ENCODE results near the gene KRTAP10-12.
A peak's percentile ranks its signal among the peaks of the same experiment; 100 is the strongest.

Gene KRTAP10-12

DNA sequence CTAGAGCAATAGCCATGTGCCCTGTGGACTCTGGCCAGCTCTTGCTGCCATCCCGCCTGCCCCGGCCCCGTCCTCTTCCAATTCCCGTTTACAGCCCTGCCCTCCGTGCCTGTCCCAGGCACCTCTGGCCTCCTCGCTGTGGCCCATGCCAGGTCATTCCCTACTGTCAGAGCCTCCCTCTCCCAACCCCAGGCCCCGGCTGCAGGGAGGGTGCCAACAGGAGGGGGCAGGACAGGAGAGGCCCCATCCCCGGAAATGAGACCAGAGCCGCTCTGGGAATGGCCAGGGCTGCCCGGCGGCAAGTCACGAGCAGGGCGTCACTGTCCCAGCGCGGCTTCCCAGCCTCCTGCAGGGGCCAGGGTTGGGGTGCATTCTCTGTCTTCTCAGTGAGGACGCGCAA is 37.9 kb downstream of the KRTAP10-12 start:
- no peak for DNase-seq

DNA sequence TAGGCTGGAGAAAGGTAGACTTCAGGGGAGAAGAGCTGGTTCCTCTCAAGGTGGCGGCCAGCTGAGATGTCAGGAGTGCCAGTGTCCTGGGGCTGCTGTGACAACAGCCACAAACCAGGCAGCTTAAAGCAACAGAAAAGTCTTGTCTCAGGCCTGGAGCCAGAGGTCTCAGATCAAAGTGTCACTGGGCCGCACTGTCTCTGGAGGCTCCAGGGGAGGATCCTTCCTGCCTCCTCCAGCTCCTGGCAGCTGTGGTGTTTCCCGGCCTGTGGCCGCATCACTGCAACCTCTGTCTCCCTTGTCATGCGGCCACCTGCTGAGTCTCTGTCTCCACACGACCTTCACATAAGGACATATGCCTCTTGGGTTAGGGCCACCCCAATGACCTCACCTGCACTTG is 38.8 kb downstream of the KRTAP10-12 start:
- DNase-seq: no peak

DNA sequence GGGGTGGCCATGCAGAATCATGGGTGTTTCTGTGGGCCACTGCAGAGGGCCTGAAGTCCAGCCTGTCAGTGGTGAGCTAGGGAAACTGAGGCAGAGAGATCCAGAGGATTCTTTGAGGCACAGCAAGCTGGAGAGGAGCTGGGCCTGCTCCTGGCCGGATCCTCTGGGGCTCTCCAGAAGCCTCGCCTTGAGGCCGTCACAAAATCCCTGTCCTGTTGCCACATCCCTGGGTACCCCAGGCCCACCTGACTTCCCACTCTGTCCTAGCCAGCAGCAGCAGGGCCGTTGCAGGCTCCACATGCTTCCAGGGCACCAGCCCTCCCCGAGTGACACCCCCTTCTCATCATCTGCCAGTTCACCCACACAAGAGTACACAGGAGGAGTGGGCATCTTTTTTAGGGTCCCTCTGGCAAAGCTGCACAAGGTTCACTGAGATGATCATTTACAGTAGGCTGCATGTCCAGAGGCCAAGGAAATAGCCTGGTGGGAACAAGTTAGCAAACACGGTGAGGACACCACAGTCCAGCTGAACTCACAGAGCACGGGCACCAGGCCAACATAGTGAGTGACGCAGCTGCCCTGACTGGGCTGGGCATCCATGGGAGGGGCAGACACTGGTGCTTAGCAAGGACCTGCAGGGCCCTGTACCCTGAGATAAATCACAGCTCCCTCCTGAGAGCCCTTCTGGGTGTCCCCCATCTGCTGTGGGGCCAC is 39.5 kb downstream of the KRTAP10-12 start:
- peak; percentile 9 for DNase-seq

DNA sequence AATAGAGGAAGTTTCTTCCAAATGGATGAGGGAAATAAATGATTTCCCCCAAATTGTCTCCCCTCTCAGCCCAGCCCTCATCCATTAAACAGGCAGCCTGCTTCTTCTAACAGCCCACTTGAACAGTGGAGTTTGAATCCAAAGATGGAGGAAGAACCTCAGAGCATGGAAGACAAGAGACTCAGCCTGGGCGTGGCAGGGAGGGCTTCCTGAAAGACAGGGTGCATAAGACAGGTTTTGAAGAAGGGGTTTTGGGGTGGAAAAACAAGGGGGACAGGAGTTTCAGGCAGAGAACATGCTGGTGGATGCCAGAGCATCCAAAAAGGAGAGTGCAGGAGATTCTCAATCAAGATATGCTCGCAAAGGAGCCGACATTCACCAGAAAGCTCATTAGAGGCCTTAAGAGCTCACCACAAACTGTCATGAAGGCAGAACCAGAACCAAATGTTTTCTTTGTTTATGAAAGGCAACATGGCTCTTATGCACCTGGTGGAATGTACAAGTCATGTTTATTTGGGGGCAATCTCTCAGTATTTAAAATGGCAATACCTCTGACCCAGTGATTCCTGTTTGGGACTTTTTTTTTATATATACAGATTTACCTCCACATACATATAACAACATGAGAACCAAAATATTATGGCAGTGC is 40.9 kb downstream of the KRTAP10-12 start:
- DNase-seq: no peak

DNA sequence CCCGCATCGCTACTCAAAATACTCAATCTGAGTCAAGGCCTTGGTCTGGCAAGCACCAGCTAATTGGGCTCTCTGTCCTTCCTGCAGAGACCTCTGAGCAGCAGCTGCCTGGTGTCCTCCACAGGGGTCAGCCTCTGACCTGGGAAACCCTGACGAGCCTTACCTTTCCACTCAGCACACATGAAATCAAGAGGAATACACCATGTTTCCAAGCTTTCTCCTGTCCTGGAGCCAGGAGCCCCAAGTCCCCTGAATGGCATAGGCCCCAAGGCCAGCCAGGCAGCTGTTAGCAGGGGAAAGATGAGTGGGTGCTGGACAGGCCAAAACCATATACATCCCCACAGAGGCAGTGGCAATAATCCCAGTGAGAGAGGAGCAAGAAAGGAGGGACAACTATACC is 41.6 kb downstream of the KRTAP10-12 start:
- DNase-seq: no peak

DNA sequence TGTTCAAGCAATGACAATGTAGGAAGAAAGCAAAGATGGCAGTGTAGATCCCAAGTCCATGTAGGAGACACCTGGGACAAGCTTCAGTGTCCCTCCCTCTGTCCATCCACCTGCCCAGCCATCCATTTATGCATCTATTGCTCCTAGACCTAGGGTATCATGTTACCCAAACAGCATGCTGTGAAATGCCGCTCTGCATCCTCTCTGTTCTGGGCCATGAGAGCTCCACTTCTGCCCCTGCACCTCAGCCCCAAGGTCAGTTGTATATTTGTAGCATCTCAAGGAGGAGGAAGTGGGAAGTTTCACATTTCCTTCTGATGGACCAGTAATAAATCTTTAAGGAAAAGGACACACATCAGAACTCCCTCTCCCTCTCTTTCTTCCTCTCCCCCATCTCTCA is 42.3 kb downstream of the KRTAP10-12 start:
- no peak for DNase-seq

DNA sequence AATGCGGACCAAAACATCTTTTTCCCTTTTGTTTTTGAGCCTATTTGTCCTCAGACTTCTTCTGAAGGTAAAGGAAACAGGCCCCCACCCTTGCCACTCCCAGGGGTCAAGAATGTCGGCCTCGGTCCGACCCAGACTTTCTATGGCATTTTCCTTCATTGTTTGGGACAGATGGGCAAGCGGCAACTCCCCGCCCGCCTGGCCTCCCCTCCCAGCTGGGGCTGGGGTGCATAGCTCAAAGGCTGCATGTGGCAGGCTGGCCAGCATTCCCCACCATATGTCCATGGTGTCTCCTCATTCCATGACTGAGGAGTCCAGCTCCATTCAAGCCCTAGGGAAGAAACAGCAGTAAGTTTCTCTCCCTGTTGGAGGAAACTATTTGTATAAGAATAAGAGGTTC is 43.8 kb downstream of the KRTAP10-12 start:
- DNase-seq: no peak

DNA sequence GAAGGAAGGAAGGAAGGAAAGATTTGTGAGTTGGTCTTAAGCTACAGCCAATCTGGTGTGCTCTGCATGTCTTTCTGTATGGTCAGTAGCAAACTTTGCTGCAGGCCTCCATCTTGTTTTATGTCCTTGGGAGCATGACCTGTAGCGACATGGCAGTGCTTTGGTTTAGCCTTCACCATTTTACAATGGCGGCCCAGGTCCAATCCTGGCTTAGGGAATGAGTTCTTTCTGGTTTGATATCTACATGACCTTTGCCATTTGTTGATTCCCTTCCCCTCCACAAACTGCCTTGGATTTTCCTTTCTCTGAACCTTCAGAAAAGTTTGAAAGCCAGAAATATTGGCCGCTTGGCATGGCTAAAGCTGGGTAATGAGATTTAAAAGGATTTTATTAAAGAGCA is 44.9 kb downstream of the KRTAP10-12 start:
- DNase-seq: no peak

DNA sequence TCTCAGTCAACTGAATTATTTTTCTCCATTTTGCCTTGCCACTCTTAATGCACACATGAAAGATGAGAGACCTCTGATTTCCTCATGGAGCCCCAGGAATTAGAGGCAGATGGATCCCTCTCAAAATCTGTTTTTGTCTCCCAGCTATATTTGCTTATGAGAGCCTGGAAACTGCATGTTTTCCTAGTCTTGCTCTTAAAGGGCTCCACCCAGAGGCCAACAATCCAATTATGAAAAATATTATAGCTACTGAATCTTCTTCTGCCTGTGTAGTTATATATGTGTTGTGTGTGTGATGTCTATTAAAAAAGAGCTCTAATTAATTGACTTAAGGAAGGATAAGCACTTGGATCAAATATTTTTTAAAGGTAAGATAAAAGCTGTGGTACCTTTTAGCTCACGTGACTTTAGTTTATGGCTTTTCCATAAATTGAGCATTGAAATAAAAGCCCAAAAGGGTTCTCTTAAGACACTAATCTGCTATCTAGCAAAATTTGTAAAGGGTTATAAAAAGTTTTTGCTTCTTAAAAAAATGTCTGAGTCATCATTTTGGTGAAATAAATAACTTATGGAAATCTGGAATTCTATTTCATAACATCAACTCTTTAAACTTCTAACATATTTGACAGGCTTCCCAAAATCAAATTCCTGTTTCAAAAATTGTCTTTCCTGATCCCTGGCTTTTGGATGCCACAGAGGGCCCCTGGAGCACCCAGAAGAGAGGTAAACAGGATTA is 45.6 kb downstream of the KRTAP10-12 start:
- DNase-seq: no peak
